Pulmonary artery endothelial cell (primary cell): ENCODE measurements around the gene RGR. TPM values are rescaled to one million over a fixed set of nuclear protein-coding genes. Genes with fewer than 3 reads are reported as not detected.

Source experiments
- DNase-seq: peaks from one replicate; pipeline ENCODE4 v3.0.0-alpha.2; 2011; ENCODE audit warnings: low read depth, low spot score
- total RNA-seq: library from RNA; depleted of rRNA; stranded (reverse); fragments of >200 nt; gene quantifications from 2 replicates; pipeline ENCODE4 v1.2.3, GENCODE V29; 2014

RGR gene
- total RNA-seq, 1 donor from 2014 or later, result not detected

DNA sequence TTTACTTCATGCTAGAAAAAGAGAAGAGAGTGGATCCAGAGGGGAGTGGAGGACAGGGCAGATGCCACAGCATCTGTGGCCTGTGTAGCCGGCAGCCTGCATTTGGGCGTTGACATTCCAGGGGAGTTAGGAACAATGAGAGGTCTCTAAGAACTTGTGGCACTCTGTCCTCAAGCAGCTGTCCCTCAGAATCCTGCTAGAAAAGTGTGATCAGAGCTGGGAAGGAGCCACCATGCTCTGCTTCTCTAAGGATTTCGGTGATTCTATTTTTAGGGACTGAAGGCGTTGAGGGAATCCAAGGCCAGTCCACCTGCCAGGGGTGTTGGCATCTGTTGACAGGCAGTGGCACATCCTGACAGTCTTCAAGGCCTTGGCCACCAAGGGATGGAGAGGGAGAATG lies 27.1 kb upstream of the RGR start:
- no peak for DNase-seq

DNA sequence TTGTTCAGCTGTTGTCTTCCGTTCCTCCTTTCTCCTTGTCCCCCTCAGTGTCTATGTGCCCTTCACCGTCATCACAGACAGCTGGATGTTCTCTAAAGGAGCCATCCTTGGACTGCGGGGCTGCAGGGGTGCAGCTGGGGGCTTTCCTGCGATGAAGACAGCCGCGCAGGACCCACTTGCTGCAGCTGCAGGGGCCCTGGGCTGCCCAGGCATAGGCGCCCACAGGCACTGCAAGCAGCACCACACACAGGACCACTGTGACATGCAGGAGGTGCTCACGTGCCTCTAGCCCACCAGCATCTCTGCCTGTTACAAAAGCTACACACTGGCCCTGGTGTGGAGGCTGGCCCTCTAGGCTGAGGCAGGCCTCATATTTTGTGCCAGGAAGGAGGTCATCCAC lies 22.9 kb upstream of the RGR start:
- DNase-seq, result no peak

DNA sequence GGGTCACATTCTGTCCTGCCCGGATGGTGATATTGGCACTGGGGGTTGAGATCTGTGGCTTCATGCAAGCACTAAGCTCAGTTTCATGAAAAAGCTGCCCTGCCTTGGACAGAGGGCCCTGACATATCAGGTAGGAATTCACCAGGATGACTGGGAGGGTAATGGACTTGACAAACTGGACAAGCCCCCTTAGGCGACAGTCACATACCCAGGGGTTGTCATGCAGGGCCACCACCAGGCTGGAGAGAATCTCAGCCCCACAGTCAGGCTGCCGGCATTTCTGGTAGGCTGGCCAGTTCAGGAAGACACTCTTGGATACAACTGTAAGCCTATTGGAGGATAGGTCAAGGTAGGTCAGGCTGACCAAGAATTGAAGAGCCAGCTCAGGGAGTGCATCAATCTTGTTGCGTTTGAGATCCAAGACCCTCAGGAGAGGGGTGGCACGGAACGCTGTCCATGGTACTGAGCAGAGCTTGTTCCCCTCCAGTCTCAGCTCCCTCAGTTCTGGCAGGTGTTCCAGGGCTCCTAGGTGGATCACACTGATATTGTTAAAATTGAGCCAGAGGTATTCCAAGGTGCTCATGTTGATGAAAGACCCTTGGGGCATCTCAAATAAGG lies 20.3 kb upstream of the RGR start:
- no peak for DNase-seq

DNA sequence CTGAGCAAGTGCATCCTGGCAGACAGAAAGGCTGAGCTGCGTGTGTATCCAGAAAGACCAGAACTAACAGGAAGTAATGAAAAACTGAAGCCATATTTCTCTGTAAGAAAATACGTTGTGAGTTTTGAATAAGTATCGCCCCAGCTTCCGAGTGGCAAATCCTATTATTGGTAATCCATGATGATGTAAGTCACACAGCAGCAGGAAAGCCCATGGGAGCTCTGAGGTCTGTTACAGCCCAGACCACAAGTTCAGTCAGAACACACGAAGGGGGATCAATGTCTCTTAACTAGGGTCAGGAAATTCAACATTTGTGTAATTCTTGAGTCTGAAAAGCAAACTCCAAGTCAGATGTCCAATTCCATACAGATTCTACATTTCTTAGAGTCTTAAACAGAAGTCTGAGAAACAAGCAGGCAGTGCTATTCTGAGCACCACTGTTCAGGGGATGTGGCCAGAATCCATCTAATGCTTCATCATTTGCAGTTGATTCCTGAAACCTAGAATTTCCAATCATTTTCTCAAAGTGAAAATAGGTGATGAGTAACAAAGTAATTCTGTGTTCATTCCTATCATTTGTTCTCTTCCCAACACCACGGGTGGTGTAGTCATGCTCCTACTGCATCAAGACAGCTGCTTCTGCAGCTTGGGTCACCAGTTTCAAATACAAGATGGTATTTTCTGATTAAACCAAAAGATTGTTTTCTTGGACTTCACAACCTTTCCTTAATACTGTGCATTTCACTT lies 19.3 kb upstream of the RGR start, which contains the start of gene LRIT2:
Gene LRIT2 (minus strand): TSS at position 118 of the 747 bp plus-strand sequence. CDS start 24 bp downstream, at position 94.
- DNase-seq, result no peak

DNA sequence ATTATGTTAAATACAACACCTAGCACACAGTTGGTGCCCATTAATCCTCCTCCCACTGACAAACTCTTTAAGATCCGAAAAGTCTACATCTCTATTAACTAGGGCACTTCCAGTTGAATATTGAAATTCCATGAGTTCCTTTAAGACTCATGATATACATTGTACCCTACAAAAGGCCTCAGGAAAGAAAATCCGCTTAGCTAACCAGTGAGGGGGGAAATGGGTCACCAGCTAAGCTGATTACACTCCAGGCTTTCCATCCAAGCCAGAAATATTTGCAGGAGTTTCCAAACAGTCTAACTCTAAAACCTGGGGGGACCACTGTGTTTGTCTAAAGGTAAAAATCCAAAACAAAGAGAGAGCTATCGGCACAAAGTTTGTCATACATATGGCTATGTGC lies 18.2 kb upstream of the RGR start:
- no peak for DNase-seq

DNA sequence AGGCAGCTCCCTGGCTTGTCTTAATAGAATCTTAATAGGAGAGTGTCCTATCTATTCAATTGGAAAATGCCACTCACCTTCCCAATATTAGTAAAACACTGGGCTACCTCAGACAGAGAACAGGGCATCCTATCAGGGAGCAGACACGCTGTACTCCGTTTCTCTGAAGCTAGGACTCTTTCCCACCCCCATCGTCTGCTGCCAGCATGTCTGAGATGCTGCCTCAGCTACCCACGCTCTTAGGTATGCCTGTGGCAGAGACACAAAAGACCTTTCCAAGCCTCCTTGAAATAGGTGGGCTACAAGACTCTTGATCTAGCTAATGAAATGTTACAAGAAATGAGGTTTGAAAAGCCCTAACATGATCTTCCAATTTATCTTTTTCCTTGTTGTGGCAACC lies 17.0 kb upstream of the RGR start:
- no peak for DNase-seq

DNA sequence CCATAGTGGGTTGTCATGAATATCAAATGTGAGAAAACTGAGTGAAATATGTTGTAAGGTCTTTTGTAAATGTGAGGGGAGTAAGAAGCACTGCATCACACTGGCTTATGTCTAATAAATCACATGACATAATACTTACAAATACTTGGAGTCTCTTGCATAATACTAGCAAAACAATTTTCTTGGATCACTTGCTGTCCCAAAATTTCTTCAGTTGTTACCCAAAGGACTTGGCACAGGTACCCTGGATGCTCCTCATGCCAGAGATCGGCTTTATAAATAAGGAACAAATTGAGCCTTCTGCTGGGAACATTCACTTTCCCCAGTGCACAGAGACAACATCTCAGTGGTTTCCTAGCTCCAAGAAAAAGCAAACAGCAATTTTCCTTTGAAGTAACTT lies 14.5 kb upstream of the RGR start:
- no peak for DNase-seq

DNA sequence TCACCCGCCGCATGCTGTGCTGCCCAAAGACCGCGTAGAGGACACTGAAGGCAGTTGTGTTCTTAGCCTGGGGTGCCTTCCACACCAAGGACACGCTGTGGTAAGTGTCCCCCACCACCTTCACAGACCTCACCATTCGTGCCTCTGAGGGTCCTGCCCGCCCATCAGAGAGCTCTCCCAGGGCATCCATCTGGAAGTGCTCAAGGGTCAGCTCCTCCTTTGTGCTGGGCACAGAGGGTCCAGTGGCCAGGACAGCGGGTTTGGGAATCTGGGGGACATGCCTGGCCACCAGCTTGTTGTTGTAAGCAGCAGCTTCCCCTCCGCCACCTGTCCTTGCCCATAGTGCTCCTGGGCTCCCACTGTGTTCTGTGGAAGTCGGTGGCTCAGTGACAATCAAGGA lies 12.5 kb upstream of the RGR start:
- DNase-seq, result no peak

DNA sequence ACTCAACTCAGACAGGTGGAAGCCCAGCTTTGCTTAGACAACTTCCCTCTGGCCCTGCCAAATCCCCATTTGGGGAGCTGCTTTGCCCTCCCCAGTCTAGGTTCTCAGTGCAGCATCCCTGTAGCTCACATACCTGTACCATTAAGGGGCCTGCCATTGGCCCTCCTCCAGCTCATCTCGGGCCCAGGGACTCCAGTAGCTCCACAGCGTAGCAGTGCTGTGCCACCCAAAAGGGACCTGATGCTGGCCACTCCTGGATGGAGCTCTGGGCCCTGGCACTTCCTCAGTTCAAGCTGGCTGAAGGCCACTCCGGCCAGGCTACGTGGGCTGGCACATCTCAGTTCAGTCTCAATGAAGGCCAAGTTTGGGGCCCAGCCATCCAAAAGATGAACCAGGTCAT lies 10.9 kb upstream of the RGR start:
- no peak for DNase-seq

DNA sequence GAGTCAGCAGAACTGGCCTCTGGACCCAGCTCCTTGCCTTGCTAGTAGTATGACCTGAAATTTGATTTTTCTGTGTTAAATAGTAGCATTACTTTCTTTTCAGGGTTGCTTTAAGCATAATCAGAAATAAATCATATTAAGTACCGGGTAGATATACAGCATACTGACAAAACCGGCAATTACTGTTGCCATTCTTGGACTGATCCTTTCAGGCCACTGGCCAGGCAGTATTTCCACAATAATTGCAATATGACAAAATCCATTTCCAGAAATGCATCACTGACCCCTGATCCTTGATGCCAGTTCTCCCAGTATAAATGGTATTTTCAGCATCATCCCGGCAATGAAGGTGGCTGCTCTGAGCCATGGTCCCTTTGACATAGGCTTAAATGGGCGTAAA lies 10.4 kb upstream of the RGR start:
- DNase-seq, result no peak

DNA sequence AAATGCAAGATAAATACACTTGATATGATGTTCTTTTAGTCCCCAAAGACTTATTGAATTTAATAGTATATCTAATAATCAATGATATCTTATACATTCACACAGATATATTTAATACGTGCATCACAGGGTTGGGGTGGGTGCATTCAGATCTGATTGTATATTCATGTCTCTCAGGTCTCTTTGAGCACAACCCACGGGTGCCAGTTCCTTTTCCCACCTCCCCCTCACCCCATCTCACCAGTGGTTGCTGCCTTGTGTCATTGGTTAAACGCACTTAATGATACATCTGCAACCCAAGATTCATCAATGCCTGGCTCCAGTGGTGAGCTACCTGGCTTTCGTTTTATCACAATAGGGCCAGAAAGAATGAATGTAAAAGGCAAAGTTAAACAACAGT lies 9.8 kb upstream of the RGR start:
- DNase-seq, result no peak

DNA sequence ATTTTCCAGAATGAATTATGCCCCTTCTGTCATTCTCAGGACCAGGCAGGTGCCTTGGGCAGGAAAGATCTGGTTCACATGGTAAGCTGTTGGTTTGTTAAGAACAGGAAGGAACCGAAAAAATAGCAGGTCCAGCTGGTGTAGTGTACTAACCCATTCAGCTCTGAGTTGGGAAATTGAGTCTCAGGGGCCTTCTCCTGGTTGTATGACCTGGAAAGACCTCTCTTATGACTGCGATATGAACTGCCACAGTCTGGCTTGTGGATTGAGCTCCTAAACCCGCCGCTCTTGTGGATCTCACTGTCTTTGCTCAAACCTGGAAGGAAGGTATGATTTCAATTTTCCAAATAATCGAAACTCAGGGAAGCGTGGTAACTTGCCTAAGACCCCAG lies 8.1 kb upstream of the RGR start:
- no peak for DNase-seq

DNA sequence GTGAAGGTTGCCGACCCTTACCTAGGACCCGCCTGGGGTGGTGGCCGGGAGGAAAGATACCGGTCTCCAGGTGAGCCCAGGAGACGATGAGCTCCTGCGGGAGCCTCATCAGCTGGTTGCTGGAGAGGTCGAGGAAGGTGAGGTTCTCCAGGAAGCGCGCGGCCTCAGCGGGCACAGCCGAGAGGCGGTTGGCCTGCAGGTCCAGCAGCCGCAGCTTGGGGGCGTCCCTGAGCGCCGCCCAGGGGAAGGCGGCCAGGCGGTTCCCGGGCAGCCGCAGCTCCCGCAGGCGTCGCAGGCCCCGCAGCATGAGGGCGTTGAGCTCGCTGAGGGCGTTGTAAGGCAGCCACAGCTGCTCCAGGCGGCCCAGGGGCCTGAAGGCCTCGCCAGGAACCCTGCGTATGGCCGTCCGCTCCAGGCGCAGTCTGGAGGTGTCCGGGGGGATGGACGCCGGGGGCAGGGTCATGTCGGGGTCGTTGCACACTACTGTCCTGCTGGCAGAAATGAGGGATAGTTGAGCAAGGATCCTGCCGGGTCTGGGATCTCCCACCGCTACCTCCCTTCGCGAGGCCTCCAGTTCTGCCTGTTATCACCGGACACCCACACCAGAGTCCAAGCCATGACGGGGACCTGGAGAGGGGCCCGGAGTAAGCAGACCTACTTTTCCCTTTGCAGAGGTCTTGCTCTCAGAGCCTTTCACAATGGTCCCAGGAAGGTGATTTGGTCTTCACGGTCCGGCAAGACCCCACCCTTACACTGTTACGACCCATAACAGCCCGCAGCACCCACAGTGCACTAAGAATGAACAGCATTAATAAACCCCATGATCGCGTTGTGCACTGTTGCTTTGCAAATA lies 7.4 kb upstream of the RGR start:
- no peak for DNase-seq

DNA sequence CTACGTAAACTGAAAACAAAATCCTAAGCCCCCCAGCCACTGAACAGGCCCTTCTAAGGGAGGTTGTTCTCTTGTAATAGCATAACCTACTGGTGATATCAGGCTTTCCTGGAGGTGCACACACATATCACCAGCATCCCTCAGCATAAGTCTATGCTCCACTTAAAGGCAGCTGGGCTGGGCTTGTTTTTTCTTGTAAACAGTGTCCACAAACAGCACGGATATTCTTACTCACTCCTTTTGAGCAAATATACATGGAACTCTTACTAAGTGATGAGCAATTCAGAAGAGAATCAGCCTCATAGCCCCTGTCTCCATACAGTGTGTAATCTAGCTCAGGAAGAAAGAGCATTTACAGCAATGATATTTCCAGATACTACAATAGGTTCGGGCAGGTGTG lies 5.9 kb upstream of the RGR start:
- no peak for DNase-seq

DNA sequence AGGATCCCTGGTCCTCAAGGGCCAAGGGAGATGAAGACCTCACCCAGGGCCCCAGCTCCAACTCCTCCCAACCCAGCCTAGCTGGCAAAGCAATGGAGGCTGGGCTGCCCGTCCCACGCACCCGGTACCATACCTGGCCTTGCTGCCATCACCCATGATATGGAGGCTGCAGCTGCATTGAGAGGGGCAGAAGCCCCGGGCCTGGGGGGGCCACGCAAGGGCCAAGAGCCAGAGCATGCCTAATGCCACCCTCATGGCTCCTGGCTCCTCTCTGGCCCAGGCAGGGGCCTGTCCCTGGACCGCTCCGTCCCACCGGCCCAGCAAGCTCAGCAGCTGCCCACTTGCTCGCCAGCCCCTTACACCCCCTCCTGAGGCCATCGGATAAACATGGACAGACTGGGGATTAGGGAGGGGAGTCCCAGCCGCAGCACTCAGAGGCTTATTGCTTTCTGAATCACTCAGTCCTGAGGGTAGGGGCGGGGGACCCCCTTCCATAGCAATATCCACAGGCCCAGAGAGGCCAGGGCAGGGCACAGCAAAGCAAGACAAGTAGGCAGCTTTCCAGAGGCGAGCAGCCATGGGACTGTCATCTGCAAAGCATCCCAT lies 3.6 kb upstream of the RGR start, which contains the start of gene LRIT1:
Gene LRIT1 (minus strand): TSS at position 362 of the 606 bp plus-strand sequence. CDS start 107 bp downstream, at position 255.
- no peak for DNase-seq

DNA sequence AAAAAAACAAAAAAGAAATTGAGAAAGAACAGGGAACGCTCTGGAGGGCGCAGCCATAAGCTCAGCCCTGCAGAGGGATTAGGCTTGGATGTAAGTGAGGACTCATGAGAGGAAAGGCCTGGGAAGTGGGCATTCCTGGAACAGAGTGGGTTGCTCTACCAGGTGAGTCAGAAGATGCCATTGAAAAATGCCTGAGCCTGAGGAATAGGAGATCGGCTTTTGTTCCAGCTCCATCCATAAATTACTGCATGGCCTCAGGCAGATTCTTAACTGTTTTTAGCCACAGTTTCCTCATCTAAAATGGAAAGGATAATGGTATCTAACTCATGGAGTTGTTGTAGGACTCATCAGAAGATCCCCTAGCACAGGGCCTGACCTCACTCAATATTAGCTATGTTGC lies 1.1 kb upstream of the RGR start:
- DNase-seq, result no peak

DNA sequence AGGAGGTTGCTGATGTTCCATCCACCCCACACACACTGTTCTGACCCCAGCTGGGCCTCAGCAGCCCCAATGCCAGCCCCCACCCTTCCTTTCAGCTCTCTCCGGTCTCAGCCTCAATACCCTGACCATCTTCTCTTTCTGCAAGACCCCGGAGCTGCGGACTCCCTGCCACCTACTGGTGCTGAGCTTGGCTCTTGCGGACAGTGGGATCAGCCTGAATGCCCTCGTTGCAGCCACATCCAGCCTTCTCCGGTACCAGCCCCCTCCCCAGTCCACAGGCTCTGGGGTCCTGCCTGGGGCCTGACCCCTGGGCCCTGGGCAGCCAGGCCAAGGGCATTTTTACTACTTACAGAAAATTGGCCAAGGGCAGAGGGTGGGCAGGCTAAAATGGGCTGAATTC lies 2.6 kb downstream of the RGR start:
- no peak for DNase-seq

DNA sequence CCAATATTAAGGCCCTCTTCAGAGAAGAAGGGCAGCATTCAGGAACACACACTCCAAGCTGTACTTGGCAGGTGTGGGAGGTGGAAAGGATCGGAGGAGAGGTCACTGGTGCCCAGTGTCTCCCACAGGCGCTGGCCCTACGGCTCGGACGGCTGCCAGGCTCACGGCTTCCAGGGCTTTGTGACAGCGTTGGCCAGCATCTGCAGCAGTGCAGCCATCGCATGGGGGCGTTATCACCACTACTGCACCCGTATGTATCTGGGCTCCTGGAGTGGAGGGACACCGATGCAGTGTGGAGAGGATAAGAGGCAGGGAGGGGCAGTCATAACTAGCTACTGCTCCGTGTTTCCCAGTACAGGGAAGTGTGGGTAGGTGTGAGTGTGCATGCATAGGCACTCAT lies 3.9 kb downstream of the RGR start:
- no peak for DNase-seq

DNA sequence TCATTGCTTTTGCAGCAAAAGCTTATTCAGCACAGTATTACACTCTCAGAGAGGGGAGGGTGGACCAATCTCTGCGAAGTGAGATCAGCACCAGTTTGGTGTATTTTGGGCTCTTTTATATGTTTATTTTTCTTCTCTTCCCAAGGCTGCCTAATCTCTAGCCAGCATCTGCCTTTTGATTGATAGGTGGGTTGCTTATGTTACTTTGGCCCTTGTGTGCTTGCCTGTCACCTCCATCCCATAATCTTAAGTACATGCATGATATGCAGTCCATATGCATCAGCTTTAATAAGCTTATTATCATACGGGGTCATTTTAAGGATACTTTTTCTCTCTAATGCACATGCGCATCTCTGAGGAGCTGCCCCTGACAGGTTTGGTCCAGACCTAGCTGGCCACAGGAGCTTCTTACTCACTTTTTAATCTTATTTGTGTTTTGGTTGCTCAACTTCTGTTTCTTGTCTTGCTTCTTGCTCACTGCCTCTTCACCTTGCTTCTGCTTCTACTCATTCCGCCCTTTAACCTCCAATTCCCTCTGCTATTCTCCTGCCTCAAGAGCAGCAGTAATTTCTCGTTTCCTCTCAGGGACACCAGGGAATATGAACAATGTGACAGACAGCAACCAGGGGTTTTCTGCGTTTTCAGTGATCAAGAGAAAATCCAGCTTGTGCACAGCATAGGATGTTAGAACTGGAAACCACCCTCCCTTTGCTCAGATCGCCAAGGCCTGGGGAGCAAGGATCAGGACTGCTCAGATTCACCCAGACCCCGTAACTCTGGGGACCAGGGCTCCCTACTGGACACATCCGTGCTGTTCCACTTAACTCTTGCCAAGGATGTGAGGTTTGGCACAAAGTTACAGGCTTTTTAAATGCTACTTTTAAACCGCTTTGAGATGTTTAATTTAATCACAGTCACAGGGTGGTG lies 10.0 kb downstream of the RGR start:
- DNase-seq, result no peak

DNA sequence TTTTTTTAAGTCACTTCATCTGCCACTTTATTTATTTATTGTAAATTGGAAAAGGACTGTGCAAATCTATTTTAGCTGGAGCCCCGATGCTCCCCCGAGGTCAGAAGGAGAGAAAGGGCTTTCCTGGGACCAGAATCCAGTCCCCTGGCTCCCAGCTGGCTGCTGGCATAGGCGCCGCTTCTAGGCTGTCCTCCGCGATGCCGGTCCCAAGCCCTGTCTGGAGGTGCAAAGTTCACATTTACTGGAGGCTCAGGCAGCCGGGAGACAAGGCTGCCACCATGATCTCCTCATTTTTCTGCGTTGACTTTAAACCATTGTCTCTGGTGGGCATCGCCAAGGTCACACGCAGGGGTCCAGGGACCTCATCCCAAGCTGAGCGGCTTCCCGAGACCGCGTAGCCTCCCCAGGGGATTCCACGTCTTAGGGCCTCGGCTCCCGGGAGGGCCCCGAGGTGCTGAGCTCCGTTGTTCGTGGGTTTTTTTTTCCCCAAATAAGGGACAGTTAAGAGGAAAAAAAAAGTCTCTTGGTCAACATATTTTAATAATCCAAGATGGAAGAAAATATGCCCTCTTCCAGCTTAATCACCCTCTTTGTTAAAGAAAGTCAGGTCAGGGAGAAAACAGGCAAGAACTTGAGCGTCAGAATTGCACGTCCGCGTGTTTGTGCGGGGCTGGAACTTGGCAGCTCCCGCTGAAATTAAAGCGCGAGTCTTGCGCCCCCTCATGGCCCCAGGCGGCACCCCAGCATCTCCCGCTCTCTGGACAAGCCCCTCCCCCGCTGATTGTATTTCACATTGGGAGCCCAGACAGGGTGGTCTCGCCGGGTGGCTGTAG lies 11.9 kb downstream of the RGR start:
- no peak for DNase-seq
